Daoy (cell line): ENCODE results near the gene NKRF. TPM values are rescaled to one million over a fixed set of nuclear protein-coding genes. Genes with fewer than 3 reads are reported as not detected.

Experiments used
- total RNA-seq: library from RNA; depleted of rRNA; stranded (reverse); fragments of >200 nt; shearing (Covaris generic); gene quantifications from 2 replicates; pipeline ENCODE4 v1.2.3, GENCODE V29; 2014; rRNA removed

The NKRF gene
- total RNA-seq, 1 experiment from 2014 or later, result 4.5 TPM

Other genes with a start within 250 kb of the NKRF start
- gene SLC25A43, start 207.1 kb downstream of the NKRF start, total RNA-seq, result 5.4 and 6.7 TPM in 2 replicates
- gene SLC25A5, start 138.0 kb downstream of the NKRF start, total RNA-seq, result 198 and 231 TPM in 2 replicates
- 59.4 and 87.3 TPM in 2 replicates for gene STEEP1, start 41.0 kb downstream of the NKRF start, total RNA-seq
- 16.6 and 17.6 TPM in 2 replicates for gene UBE2A, start 31.9 kb downstream of the NKRF start, total RNA-seq
- 10.2 and 11.1 TPM in 2 replicates for gene SEPTIN6, start 86.7 kb upstream of the NKRF start, total RNA-seq
- gene SOWAHD, start 152.2 kb upstream of the NKRF start, total RNA-seq, result 0.17 TPM in 1 of 2 replicates, not detected in the other
- 2,217 and 4,418 TPM in 2 replicates for gene RPL39, start 185.2 kb upstream of the NKRF start, total RNA-seq
- gene UPF3B, start 246.5 kb upstream of the NKRF start, total RNA-seq, result 6.0 and 7.0 TPM in 2 replicates